A673 (cell line): ENCODE data around the gene ANKRD13B. TPM values are rescaled to one million over a fixed set of nuclear protein-coding genes. Genes with fewer than 3 reads are reported as not detected.

Experiments used
- BruUV-seq: library from RNA; stranded (reverse); fragments of 400-500 nt; replicated peaks from 2 replicates; lab custom pipeline; 2021; lab: Mats Ljungman, UMichigan
- CTCF ChIA-PET: fragments of 300-600 bp; sonication (Branson Sonifier 250); formaldehyde crosslinking; loops from one replicate; lab custom pipeline; 2022; ENCODE audit warnings: antibody characterized with exemption; lab: Charles Lee
- POLR2A ChIA-PET: fragments of 300-600 bp; sonication (Branson Sonifier 250); formaldehyde crosslinking; loops from one replicate; lab custom pipeline; 2022; ENCODE audit warnings: antibody characterized with exemption; ENCODE audit not compliant: low non-redundant PET; lab: Charles Lee
- DNase-seq: peaks from one replicate; pipeline ENCODE4 v3.0.0-alpha.2; 2015; ENCODE audit warnings: low spot score
- H3K27ac ChIP-seq: fragments of 200-600 bp; sonication (generic); 2 replicates; pipeline ENCODE4 v1.5.1; 2016; ENCODE audit warnings: mixed run types, low read depth, mild to moderate bottlenecking, mixed read lengths, antibody characterized with exemption, low read length; ENCODE audit not compliant: poor library complexity, severe bottlenecking
- H3K27me3 ChIP-seq: fragments of 200-600 bp; sonication (generic); replicated peaks from 2 replicates; pipeline ENCODE4 v1.6.1; 2017; ENCODE audit warnings: mixed run types, low read depth, mild to moderate bottlenecking, mixed read lengths, antibody characterized with exemption, low read length; ENCODE audit not compliant: insufficient read depth, poor library complexity
- H3K36me3 ChIP-seq: fragments of 200-600 bp; sonication (generic); 2 replicates; pipeline ENCODE4 v1.6.1; 2016; ENCODE audit warnings: mixed run types, mild to moderate bottlenecking, mixed read lengths, antibody characterized with exemption, low read length; ENCODE audit not compliant: insufficient read depth, poor library complexity, severe bottlenecking
- H3K4me1 ChIP-seq: fragments of 200-600 bp; sonication (generic); 2 replicates; pipeline ENCODE4 v1.6.1; 2017; ENCODE audit warnings: mixed run types, mild to moderate bottlenecking, mixed read lengths, antibody characterized with exemption, low read length; ENCODE audit not compliant: insufficient read depth, poor library complexity, severe bottlenecking
- H3K4me3 ChIP-seq: fragments of 200-600 bp; sonication (generic); 2 replicates; pipeline ENCODE4 v1.5.1; 2016; ENCODE audit warnings: low read depth, mixed run types, mild to moderate bottlenecking, mixed read lengths, low read length; ENCODE audit not compliant: poor library complexity, severe bottlenecking
- H3K9me3 ChIP-seq: fragments of 200-600 bp; sonication (generic); 2 replicates; pipeline ENCODE4 v1.6.1; 2016; ENCODE audit warnings: mixed run types, low read depth, mild to moderate bottlenecking, mixed read lengths, antibody characterized with exemption, low read length; ENCODE audit not compliant: poor library complexity, severe bottlenecking
- CTCF ChIP-seq: fragments of 300-800, 200-600 bp; sonication (generic); conservative IDR thresholded peaks from 2 replicates; pipeline ENCODE4 v1.5.1; 2017; ENCODE audit warnings: low read depth, mild to moderate bottlenecking, antibody characterized with exemption, low read length, moderate library complexity, mixed read lengths
- EZH2 ChIP-seq: fragments of 200-600 bp; sonication (generic); IDR thresholded peaks from 2 replicates; pipeline ENCODE4 v1.6.1; 2017; ENCODE audit warnings: borderline replicate concordance, low read depth, mild to moderate bottlenecking, mixed read lengths, antibody characterized with exemption, low read length; ENCODE audit not compliant: poor library complexity, severe bottlenecking
- intact Hi-C: fragments of 100-400 bp; cut with micrococcal nuclease; formaldehyde crosslinking; loops from one replicate; pipeline ENCODE4 v1.10.0; 2022; ENCODE audit not compliant: unreplicated experiment
- total RNA-seq: library from RNA; stranded (reverse); gene quantifications from 2 replicates; pipeline ENCODE4 v1.2.3, GENCODE V29; 2021

The ANKRD13B gene
- total RNA-seq, 1 experiment from 2014 or later: 81.5 TPM

- CTCF ChIA-PET: no interaction called here
Observed at GRCh38 chr17:29611351-29612093, 18.6 kb downstream of the ANKRD13B start.

GRCh38 chr17:29612094-29612403, 19.1 kb downstream of the ANKRD13B start:
- Histone ChIP-seq H3K4me1 (peaks cover 17% of the 10 kb centered on the region), H3K36me3 (peaks cover 29% of the 10 kb centered on the region), H3K4me3 (no peak overlapping the region), H3K27me3 (no peaks in the 10 kb centered on the region), H3K27ac (no peak overlapping the region), H3K9me3 (no peaks in the 10 kb centered on the region)
- DNase-seq: no peak
- POLR2A ChIA-PET: no interaction called here
- no peak for TF ChIP-seq CTCF
- no peak for TF ChIP-seq EZH2
- CTCF ChIA-PET: no interaction called here
- intact Hi-C loops: no loop called here
- BruUV-seq: no TSS peak

More at GRCh38 chr17:29611351-29612093, 18.6 kb downstream of the ANKRD13B start:
- Histone ChIP-seq H3K4me3 (no peak overlapping the region), H3K27ac (no peak overlapping the region), H3K27me3 (no peaks in the 10 kb centered on the region), H3K9me3 (no peaks in the 10 kb centered on the region), H3K36me3 (peaks cover 29% of the 10 kb centered on the region), H3K4me1 (peaks cover 17% of the 10 kb centered on the region)
- no TSS peak for BruUV-seq
- intact Hi-C loops: no loop called here
- DNase-seq: no peak
- POLR2A ChIA-PET: no interaction called here
- TF ChIP-seq EZH2 (no peak), CTCF (no peak)

GRCh38 chr17:29612404-29613280, 19.7 kb downstream of the ANKRD13B start:
- DNase-seq: no peak

More at GRCh38 chr17:29612404-29613280, 19.7 kb downstream of the ANKRD13B start:
- H3K36me3 ChIP-seq: peaks cover 29% of the 10 kb centered on the region
- no peak overlapping the region for H3K4me3 ChIP-seq
- POLR2A ChIA-PET: no interaction called here
- H3K27ac ChIP-seq: no peak overlapping the region
- H3K4me1 ChIP-seq: peaks cover 22% of the 10 kb centered on the region
- TF ChIP-seq CTCF (no peak), EZH2 (no peak)
- intact Hi-C loops: no loop called here
- H3K9me3 ChIP-seq: no peaks in the 10 kb centered on the region
- no peaks in the 10 kb centered on the region for H3K27me3 ChIP-seq
- no TSS peak for BruUV-seq
- CTCF ChIA-PET: no interaction called here
